Cortex of kidney (tissue), 1 donor: Measurements from ENCODE around the gene SIGLEC14.
"Not testable (repeated sequence)": the region's sequence is repeated elsewhere in the genome, so short reads cannot be mapped to it uniquely, and the experiment has no call there.

Source experiments
- DNase-seq: peaks from one replicate; lab custom pipeline; 2025; lab: John Stamatoyannopoulos, UW

The SIGLEC14 gene

DNA sequence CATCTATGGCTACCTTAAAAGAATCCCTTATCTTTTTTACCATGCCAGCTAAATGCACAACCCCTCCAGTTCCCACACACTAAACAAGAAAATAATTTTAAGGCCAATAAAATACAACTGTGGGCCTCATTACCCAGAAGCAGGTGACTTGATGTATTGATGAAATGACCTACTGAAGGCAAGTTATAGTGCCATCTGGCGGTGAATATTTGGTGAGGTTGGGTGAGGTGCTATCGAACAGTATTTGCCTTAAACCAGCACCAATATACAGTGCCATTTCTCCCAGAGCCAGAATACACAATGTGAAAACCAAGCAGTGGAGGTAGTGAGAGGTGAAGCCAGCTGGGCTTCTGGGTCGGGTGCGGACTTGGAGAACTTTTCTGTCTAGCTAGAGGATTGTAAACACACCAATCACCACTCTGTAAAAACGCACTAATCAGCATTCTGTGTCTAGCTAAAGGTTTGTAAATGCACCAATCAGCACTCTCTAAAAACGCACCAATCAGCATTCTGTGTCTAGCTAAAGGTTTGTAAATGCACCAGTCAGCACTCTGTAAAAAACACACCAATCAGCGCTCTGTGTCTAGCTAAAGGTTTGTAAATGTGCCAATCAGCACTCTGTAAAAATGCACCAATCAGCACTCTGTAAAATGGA is 29.4 kb upstream of the SIGLEC14 start:
- DNase-seq, result not testable (repeated sequence)

DNA sequence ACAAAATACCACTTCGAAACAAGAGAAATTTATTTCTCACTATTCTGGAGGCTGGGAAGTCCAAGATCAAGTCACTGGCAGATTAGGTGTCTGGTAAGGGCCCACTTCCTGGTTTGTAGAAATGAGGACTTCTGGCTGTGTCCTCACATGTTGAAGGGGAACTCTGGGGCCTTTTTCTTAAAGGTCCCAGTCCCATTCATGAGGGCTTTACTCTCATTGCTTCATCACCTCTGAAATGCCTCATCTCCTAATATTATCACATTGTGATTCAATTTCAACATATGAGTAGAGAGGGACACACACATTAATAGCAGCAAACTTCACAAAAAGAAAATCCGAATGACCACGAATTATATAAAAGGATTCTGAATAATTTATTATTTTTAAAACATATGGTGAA is 21.6 kb upstream of the SIGLEC14 start:
- DNase-seq, result no peak

DNA sequence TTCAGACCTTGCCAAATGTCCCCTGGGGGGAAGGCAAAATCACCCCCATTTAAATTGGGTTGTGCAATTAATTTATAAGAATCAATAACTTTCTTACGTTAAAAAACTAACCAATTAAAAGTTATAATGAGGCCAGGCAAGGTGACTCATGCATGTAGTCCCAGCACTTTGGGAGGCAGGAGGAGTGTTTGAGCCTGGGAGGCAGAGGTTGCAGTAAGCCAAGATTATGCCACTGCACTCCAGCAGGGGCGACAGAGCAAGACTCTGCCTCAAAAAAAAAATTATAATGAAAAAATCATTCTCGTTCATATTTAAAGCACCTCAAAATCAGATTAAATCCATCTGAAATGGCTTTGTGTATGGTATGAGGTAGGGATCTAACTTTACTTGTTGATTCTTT is 18.4 kb upstream of the SIGLEC14 start:
- DNase-seq, result no peak

DNA sequence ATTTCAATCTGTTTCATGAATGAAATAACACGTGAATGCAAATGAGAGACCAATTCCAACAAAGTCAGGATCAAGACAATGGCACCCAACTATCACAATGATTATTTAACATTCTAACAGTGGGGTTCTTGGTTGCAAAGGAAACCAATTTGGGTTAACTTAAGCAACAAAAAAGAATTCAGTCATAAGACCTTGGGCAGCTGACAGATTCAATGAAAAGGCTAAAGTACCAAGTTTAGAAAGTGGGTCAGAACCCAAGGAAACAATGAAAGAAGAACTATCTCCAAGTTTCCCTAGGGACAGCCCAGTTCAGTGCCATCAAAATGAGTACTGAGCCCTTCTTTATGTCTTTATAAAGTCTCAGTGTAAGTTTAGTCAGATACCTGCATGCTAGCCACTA is 17.5 kb upstream of the SIGLEC14 start:
- DNase-seq, result no peak

DNA sequence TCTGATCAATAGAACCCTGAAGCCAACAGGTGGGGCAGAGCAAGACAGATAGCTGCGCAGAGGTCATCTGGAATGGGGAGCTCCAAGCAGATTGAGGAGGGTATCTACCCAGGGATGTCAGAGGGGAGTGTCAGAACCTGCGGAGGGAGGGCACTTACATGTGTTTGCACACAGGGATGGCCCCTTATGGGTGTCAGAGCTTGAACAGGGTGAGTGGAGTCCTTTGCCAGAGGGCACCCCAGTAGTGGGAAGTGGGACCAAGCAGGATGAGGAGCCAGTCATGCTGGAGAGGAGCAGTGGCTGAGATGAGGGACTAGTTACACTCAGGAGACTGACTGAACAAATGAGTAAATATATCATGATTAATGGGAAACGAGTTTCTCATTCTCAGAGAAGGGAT is 17.0 kb upstream of the SIGLEC14 start:
- no peak for DNase-seq

DNA sequence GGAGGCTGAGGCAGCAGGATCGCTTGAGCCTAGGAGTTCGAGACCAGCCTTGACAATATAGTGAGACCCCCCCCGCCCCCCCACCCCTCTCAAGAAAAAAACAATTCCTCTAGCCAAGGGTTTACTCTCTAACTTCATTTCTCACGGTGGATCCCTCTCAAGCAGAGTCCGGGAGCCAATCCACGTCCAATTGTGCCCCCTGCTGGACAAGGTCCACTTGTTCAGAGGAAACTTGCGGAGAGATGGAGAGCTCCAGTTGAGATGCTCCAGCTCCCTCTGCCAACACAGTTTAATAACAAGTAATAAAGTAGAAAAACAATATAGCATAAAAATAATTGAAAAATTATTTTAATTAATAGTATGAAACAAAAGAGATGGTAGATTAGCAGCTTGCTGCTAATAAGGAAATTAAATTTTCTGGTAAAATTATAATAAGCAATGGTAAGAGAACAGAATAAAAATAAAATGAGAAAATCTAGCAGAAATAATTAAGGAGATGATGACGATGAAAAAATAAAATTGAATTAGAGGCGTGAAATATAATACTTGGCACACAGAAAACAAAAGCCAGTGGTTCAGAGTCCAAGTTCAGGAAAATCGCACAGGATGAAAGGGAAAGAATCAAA is 14.5 kb upstream of the SIGLEC14 start:
- DNase-seq, result no peak

DNA sequence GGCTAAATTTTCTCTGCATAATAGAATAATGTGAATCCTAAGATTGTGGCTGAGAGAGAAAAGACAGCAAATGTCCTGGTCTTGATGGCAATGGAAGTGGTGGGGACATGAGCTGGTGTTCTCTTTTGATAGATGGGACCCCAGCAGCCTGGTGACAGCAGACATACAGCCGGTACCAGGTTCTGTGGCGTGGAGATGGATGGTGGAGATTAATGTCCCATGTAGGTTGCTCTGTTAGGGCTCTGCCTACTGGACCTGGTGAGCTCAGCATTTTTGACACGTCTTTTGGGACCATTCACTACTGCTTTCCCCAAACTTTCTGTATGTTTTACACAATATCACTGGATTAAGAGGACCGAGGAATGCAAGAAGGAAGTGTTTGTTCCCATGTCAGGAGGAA is 8.2 kb upstream of the SIGLEC14 start:
- DNase-seq, result no peak

DNA sequence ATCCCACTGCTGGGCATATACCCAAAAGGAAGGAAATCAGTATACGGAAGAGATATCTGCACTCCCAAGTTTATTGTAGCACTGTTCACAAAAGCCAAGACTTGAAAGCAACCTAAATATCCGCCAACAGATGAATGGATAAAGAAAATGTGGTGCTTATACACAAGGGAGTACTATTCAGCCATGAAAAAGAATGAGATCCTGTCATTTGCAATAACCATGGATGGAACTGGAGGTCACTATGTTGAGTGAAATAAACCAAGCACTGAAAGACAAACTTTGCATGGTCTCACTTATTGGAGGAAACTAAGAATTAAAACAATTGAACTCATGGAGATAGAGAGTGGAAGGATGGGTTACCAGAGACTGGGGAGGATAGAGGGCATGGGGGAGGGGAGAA is 6.5 kb upstream of the SIGLEC14 start:
- DNase-seq, result no peak

DNA sequence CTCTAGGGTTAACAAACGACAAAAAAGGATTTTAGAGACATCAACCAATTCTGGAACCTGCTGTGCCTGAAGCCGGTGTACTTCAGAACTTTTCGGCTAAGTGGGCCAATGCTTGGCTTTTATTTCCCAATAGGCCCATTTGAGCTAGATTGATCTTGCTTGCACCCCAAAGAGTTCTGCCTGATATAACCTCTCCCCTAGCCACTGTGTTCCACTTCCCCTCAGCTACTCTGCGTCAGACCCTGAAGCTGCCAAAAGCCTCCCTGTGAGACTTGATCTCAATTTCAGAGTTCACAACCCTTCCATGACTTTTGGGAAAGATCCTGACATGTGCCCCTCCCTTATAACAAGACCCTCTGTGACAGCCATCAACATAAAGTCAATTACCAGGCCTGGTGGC is 5.6 kb upstream of the SIGLEC14 start:
- no peak for DNase-seq

DNA sequence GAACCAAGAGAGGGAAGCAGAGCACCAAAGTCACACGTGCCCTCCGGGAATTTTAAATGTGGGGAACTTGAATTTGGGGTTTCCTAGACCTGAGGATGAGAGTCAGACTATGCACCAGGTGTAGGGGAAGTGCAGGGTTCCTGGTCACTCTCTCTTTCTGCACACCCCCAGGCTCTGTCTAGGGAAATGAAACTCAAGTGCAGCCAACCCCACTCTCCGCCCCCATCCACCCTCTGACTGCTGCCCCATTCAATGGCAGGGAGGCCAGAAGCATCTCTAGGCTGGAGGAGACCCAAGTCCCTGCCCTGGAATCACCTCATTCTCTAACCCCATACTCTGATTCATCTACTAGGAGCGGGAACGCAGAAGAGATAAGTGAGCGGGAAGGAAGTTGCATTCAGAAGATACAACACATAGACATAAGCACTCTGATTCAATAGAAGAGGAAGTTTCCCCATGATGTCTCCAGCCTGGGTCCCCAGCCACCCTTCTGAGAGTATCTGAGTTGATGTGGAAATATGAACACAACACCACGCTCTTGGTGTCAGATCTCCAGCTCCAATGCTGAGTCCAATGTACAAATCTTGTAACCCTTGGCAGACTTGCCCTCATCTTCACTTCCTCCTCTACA is 4.7 kb upstream of the SIGLEC14 start:
- DNase-seq, result no peak

DNA sequence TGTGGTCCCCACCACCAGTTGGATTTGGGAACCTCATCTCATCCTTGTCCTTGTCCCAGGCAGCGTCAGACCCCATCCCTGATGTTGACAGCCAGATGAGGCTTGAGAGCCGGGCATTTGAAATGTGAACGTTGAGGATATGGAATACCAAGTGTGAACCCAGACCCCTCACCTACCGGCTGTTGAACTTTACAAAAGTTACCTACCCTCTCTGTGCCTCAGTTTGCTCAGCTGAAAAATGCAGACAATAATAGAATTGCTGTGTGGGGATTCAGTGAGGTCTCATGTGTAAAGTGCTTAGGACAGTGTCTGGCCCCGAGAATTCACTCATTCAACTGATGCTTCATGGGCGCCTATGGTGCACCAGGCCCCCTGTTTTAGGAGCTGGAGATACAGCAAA is 693 bp upstream of the SIGLEC14 start:
- no peak for DNase-seq

DNA sequence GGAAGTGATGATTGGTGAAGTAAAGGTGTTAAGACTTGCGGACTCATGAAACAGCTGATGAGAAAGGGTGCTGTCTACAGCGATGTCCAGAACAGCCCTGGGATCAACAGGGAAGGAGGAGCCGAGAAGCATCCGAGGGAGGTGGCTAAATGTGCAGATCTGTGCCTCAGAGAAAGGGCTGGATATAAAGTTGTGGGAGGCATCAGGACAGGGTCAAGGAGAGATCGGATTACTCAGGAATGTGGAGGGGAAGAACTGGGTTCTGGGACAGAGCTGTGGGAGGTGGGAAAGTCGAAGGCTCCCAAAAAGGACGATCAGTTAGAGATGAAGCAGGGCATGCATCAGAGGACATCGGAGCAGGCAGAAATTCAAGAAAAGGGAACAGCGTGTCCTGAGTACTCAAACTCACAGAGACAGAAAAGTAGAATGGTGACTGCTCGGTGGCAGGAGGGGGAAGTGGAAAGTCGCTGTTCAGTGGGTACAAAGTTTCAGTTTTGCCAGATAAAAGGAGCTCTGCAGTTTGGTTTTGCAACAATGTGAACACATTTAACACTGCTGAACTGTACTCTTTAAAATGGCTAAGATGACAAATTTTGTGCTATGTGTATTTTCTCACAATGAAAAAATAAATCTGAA is 1.9 kb downstream of the SIGLEC14 start:
- DNase-seq, result no peak

DNA sequence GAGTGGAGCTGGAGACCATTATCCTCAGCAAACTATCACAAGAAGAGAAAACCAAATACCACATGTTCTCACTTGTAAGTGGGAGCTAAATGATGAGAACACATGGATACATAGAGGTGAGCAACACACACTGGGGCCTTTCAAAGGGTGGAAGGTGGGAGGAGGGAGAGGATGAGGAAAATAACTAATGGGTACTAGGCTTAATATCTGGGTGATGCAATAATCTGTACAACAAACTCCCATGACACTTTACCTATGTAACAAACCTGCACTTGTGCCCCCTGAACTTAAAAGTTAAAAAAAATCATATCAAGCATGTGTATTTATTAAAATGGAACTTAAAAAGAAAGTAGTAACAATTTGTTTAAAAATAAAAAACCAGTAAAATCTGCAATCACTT is 5.0 kb downstream of the SIGLEC14 start:
- DNase-seq, result no peak

DNA sequence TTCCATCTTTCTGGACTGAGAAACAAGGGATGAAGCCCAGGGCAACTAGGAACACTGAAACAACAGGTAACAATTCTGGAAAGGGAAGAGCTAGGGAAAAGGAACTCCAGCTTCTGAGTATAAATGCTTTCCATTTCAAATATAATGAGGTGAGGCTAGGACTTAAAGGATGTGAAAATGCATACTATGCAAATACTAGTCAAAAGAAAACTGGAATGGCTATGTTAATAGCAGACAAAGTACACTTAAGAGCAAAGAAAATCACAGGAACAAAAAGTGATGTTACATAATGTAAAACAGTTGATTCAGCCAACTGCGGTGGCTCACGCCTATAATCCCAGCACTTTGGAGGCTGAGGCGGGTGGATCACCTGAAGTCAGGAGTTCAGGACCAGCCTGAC is 6.2 kb downstream of the SIGLEC14 start:
- no peak for DNase-seq

DNA sequence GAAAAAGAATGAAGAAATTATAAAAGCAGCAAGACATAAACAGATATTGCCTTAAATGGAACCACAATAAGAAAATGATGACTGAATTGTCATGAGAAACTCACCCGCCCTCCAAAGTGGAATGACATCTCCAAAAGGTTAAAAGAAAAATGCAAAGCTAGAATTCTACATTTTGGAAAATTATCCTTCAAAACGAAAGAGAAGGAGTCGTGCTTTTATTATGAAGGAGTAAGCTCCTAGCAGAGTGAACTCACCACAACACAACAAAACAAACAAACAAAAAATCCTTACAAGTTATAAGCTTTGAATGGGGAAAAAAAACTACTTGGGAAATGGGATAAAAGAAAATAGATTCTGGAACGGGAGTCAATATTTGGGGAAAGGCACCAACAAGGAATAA is 6.7 kb downstream of the SIGLEC14 start:
- DNase-seq, result no peak

DNA sequence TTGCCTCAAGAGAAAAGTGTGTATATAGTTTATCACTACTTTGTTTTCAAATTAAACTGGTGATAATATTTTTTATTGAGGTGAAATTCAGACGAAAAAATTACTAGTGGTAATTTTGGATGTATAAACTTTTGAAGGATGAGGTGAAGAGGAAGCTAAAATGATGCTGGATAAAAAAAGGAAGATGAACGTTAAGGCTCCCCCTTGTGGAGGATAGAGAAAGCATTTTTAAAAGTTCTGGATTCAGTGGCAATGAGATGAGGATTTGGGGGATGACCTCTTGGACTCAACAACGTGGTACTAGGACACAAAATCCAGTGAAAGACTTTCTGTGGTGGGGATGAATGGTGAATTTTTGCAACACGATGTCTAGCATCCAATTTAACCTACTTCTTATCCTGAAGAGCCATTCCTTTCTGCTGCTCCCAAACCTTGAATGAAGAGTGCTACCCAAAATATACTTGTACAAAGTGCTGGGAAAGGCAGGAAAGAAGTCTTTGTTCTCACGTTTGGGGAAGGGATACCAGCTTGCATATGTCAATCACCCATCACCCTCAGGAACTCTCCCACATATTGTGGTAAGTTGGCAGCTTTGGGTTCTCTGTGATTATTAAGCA is 9.2 kb downstream of the SIGLEC14 start:
- no peak for DNase-seq

DNA sequence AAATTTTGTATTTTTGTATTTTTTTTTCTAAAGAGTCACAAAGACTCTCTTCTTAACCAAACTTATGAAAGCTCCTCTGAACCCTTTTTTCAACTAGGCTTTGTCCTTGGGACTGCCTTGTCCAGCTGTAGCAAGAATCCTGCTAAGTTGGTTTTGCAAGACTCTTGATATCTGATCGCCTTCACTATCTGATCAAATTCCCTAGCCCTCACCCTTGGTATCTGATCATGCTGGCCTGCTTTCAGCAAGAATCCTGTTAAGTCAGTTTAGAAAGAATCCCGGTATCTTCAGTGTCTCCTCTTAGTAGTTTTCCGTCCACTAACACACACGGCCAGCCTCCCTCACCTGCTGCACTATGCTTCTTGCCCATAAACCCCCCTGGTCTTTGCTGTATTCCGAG is 14.5 kb downstream of the SIGLEC14 start:
- DNase-seq, result no peak

DNA sequence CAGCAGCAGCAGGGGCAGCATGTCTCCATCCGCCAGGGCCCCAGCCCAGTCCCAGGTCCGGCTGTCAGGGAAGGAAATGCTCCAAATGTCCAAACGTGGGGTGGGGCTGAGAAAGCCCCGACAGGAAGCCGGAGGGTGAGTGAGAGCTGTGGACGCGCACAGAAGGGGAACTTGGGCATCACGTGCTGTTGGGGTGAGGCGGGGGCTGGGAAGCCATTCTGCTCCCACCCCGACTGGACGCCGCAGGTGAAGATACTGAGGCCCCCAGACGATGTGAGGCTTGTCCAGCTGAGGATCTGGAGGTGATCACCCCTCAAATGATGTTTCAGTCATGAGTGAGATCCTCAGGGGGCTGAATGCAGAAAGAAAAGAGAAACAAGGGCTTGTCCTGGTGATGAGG is 16.3 kb downstream of the SIGLEC14 start, which contains the start of gene SIGLEC5:
Gene SIGLEC5, minus strand, starts transcription at position 87 of the 400 bp plus-strand sequence. Its CDS starts 66 bp downstream, at position 21.
- DNase-seq, result not testable (repeated sequence)

DNA sequence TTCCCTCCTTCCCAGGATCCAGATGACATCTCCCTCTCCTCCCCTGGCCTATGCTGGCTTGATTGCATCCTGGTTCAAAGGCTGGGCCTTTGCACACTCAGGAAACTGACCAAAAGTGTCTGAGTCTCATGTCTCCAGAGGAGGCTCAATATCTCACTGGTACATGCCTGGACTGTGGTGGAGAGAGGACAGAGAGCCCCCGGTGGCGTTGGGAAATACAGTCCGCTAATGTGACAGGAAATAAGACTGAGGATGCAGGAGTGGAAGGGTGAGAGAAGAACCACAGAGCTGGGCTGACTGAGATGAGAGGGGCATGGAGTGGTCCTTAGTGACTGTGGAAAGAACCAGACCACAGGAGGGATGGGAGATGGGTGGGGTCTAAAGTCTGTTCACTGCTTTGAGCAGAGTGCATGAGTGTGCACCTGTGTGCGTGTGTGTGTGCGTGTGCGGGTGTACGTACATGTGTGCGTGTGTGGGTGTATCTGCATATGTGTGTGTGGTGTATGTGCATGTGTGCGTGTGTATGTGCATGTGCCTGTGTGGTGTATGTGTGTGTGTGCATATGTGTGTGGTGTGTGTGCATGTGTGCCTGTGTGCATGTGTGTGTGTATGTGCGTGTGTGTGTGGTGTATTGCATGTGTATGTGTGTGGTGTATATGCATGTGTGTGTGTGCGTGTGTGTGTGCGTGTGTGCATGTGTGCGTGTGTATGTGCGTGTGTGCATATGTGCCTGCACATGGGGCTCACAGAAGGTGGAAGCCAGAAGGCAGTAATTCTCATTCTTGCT is 18.3 kb downstream of the SIGLEC14 start:
- DNase-seq, result no peak

DNA sequence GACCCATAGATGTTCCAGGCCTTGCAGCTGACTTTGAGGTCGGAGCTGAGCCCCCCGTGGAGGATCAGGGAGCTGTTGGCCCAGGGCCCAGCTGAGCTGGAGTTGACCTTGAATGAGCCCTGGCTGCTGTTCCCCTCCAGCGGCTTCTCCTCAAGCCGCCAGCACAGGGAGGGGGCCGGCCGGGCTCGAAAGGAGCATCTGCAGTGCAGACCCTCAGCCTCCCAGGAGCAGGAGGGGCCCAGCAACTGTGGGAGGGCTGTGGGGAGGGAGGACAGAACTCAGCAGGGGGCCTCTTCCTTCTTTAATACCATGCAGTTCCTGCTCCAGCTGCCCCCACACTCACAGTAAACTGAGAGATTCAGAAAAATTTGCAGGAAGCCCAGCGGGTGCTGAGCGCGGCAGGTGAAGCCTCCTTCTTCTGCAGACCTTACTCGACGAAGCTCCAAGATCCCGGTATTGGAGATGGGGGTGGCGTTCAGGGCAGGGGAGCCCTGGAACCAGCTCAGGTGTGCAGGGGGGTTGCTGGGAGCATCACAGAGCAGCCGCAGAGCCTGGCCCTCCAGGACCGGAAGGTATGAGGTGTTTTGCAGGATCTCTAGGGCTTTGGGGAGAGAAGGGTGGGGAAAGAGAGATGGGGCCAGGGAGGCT is 19.0 kb downstream of the SIGLEC14 start:
- no peak for DNase-seq

DNA sequence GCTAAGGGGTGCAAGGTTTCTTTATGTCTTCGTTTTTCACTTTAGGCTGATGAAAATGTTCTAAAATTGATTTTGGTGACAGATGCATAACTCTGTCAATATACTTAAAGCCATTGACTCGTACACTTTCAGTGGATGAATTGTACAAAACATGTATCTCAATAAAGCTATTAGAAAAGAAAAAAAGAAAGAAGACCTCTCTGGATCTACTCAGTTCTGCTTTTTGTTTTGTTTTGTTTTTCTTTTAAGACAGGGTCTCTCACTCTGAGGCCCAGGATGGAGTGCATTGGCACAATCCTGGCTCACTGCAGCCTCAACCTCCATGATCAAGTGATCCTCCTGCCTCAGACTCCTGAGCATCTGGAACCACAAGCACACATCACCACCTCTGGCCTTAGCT is 19.9 kb downstream of the SIGLEC14 start:
- DNase-seq, result no peak
